ENCODE measurements around the gene PLEKHA7.

PLEKHA7 gene

DNA sequence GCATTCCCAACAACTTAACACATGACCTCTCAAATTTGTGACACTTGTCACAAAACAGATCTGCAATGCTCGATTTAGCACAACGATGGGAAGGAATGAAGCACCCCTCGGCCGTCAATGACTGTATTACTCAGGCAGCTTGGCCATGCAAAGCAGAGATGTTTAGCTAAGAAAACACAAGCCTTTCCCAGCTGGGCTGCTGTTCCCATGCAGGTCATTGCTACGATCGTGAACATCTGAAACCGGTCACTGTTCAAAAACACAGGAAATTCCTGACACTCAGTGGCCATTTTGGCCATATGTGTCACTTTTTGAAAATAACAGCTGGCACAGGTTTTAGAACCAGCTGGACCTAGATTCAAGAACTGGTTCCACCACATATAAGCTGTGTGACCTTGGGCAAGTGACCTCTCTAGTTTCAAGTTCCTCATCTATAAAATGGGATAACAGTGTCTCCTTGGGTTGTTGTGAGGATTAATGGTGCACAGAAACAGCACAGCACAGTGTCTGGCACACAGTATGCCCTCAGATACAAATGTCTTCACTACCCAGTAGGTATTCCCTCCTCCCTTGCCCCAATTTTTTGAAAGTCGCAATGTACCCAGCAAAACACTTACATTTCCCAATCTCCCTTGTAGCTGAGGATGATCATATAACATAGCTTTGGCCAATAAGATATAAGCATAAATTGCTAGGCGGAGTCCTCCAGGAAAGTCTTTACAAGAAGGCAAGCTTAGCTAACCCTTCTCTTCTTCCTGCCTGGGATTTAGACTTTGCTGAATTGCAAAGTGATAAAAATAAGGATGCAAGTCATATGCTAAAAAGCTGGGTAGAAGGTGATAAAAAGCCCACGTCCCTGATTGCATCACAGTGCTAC is 182.7 kb downstream of the PLEKHA7 start:
- no peak for DNase-seq

DNA sequence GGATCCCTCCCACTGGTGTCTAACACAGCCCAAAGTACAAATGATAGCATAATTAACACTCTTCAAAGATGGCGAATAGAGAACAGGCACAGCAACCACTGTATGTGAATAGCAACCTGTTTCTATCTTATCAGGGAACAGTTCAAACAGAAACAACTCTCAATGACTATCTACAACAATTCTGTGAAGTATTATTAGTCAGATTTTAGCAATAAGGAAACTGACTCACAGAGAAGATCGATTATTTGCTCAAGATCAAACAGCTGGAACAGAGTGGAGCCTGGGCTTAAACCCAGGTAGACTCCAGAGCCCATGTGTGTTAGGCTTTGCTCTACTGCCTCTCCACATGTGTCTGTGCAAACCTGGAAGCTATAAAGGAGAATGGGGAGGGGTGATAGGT is 187.1 kb downstream of the PLEKHA7 start:
- DNase-seq = no peak

DNA sequence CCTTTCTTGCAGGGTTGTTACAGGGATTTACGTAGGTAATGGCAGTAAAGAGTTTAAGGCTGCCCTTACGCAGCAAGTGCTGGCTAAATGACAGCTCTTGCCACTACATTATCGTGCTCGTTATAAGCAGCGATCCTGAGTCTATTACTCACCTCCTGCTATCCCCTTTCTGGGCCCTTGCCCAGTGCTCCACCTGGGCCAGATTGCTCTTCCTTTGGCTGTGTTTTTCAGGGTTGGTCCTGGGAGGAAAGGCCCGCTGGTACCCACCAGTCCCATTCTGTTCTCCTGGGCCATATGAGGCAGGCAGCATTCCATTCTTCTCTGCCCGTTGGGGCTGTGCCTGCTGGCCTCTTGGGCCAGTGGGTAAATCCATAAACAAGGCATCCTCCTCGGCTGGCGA is 188.2 kb downstream of the PLEKHA7 start:
- no peak for DNase-seq

DNA sequence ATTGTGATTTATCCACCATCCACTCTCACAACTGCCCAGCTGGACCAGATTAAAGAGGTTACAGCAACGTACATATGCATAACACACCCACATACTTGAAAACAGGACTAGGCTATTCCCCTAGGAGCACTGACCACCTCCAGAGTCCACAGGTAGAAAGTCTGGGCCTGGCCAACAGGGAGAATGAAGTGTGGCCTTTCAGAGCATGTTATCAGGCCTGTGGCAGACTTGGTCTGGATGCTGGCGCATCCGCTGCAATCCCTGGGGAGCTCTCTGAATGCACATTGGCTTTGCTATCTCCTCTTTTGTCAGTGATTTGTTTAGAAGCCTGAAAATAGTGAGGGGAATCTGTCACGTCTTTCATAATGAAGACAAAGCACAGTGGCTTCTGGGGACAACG is 189.1 kb downstream of the PLEKHA7 start:
- DNase-seq = no peak

DNA sequence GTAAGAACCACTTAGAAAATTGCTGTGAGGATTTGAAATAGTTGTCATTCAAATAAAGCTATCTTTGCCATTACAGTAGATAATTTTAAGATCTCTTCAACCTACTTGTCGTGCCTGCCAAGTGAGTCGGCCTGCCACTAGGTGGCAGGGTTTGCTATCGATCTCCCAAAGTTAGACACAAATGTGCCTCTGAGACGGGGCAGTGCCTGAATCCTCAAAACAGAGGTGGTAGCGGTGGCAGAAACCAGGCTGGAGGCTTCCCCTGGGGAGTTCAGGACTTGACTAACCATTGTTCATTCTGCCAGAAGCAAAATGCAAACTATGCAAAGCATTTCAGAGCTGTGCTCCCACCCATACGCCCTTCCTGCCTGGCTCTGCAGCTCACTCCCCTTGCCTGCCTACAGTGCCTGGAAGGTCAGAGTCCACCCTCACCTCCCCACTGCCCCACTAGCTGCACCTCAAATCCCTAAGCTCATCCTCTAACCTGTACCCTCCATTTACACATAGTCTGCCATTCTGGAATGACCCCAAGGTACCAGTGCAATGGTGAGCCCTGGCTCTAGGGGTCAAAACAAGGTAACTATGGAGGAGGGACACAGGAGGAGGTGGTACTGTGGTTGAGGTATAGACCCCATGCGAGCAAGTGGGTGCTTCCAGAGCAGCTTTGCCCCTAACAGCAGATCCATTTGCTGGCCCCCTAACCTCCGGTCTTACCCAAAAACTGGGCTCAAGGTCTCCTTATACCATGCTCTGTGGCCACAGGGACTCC is 193.7 kb downstream of the PLEKHA7 start:
- DNase-seq = peak; percentile 74 to 76

DNA sequence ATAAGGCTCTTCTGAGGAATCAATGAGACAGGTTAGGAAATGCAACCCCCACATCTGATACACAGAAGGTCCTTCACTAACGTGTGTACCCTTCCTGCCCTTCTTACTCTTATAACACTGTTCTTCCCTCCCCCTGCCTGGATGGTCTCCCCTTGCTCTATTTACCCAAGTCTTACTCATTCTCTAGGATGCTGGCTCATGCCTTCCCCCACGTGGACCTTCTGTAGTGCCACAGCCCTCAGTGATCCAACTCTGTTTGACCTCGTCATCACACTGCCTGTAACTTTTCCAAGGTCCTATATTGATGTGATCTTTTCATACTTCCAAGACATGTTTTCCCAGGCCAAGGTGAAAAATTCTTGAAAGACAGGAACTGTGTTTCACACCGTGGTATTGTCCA is 195.9 kb downstream of the PLEKHA7 start:
- DNase-seq = no peak

- DNase-seq = peak; percentile 80 to 84
Observed at GRCh38 chr11:16817351-16817750, 196.9 kb downstream of the PLEKHA7 start.

DNA sequence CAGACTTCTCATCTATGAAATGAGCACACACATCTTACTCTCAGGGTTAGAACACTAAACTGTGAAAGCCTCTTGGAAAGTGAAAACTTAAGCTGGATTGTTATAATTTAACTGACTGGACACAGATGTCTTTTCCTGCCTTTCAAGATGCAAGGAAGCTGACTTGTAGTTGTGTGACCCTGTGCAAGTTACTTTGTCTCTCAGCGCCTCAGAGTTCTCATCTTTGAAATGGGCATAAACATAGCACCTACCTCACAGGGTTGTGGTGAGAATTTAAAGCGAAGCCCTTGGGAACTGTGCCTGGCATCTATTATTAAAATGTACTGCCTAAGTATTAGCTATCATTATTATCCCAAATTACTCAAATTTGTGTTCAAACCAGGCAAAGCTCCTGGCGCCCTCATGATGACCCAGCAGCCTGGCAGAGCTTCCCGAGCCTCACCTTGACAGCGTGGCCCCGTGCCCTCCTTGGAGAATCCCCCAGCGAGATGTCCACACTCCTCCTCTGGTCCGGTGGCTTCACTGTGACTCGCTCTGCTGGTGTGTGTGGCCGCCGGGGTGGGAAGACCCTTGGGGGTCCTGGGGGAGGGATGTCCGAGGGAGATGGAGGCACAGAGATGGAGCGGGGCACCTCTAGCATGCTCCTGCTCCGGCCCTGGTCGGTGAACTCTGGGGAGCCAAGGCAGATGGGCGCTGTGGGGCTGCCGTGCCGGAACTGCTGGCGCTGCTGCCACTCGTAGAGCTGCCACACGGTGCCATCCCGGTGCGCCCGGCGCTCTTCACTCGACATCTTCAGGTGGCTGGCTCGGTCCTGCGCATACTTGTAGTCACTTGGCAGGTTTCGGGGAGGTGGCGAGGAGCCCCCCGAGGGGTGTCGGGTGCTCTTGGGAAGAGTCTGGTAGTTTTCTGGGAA is 197.6 kb downstream of the PLEKHA7 start:
- DNase-seq = no peak

GRCh38 chr11:16815047-16815767 is 199.0 kb downstream of the PLEKHA7 start:
- peak; percentile 74 to 79 for DNase-seq

- DNase-seq = peak; percentile 66 to 74
Observed at GRCh38 chr11:16814410-16815046, 199.7 kb downstream of the PLEKHA7 start.

DNA sequence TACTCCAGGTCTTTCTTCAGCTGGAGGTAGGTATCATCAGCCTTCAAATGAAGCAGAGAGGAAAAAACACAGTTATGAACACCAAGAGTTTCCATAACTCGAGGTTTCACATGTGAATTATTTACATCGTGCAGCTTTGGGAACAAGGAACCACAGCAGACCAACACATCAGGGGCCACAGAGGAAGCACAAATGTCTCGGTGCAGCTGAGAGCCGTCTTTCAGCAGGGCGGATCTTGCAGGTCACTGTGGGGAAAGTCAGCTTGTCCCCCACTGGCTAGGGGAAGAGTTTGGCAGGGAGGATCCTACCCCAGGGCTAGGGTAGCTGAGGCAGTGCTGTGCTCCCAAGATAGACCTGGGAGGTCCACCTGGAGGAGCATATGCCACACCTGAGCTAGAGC is 201.1 kb downstream of the PLEKHA7 start:
- DNase-seq = no peak

DNA sequence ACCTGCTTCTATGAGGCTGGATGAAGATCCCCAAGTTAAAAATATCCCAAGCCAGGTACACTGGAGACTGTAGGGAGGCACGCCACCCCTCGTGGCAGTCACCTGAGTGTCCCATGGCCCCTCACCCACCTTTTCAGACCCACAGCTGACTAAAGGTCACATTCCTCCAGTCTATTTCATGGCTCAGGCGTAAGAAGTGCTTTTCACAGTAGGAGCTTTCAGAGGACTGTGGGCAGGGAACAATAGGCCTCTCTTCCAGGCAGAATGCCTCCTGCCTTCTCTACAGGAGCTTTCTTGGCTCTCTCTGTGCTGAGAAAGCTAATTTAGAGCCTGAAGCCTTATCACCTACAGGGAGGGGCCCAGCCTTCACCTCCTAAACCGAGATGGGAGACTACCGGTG is 201.9 kb downstream of the PLEKHA7 start:
- DNase-seq = no peak

GRCh38 chr11:16811136-16812020 is 202.8 kb downstream of the PLEKHA7 start:
- DNase-seq = no peak

DNA sequence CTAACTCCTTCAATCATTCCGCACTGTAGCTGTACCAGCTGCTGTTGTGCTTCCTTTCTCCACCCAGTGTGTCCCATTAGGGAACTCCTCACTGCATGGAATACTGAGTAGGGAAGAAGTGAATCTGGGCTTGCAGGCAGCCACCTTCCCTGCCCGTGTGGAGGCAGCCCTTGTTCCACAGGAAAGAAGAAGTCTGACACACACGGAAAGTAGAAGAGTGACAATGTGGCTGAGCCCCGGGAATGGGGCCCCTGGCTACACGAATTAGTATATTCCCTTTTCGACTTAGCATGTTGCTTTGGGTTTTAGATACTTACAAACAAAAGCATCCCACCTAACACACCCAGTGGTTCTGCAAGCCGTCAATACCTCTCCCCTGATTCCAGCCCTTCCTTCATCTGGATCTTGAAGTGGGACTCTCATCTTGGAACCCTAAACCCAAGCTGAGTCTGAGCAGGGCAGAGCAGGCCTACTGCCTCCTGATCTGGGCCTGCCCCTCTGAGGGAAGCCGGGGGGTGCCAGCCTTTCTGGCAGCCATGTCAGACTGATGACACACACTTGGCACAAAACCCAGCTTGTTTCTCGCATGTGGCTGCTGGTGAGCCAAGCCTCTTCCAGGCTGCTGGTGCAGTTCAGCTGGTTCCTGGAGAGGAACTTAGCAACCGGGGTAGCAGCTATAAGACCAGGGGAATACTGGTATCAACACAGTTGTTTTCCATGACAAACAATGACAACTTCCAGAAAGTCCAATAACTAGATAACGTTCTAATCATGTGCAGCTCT is 204.1 kb downstream of the PLEKHA7 start:
- DNase-seq = peak in 1 of 2 experiments; percentile 12

DNA sequence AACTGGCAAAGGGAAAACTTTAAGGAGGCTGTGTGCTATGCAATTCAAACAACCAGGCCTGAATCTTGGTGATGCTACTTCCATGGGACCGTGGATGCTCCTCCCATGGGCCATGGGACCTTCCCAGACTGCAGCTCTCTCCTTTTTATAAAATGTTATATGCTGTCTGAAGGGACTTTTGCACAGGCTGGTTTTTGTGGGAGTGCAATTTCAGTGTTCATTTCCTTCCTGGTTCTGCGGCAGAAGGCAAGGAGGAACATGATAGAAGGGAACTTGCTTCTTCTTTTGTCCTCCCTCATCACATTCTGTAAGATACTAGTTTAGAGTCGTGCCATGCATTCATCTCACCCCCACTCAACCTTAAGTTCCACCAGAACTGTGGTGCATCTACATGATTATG is 206.9 kb downstream of the PLEKHA7 start:
- peak; percentile 92 to 93 for DNase-seq

GRCh38 chr11:16806791-16807190 is 207.4 kb downstream of the PLEKHA7 start:
- DNase-seq = no peak

- no peak for DNase-seq
Observed at GRCh38 chr11:16805938-16806337, 208.3 kb downstream of the PLEKHA7 start.

- no peak for DNase-seq
Observed at GRCh38 chr11:16804104-16804947, 209.9 kb downstream of the PLEKHA7 start.
